Epithelial cell of proximal tubule (primary cell): ENCODE data around the gene IFT20. TPM values are rescaled to one million over a fixed set of nuclear protein-coding genes. Genes with fewer than 3 reads are reported as not detected.

ENCODE experiments used
- DNase-seq: peaks from one replicate; pipeline ENCODE4 v3.0.0-alpha.2; 2011; ENCODE audit warnings: low read depth
- H3K4me3 ChIP-seq: 2 replicates; pipeline ENCODE4 v1.5.1; 2011; ENCODE audit warnings: low read depth, mild to moderate bottlenecking, low read length
- total RNA-seq: library from RNA; depleted of rRNA; stranded (reverse); fragments of >200 nt; gene quantifications from 2 replicates; pipeline ENCODE4 v1.2.3, GENCODE V29; 2015
- TF ChIP-seq, protein P1 (sequence below): conservative IDR thresholded peaks from 2 replicates; pipeline ENCODE4 v1.5.1; 2012; ENCODE audit warnings: low read depth, mild to moderate bottlenecking, low read length

IFT20 gene, protein sequence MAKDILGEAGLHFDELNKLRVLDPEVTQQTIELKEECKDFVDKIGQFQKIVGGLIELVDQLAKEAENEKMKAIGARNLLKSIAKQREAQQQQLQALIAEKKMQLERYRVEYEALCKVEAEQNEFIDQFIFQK
- total RNA-seq, result 30.2 and 32.9 TPM in 2 replicates

DNA sequence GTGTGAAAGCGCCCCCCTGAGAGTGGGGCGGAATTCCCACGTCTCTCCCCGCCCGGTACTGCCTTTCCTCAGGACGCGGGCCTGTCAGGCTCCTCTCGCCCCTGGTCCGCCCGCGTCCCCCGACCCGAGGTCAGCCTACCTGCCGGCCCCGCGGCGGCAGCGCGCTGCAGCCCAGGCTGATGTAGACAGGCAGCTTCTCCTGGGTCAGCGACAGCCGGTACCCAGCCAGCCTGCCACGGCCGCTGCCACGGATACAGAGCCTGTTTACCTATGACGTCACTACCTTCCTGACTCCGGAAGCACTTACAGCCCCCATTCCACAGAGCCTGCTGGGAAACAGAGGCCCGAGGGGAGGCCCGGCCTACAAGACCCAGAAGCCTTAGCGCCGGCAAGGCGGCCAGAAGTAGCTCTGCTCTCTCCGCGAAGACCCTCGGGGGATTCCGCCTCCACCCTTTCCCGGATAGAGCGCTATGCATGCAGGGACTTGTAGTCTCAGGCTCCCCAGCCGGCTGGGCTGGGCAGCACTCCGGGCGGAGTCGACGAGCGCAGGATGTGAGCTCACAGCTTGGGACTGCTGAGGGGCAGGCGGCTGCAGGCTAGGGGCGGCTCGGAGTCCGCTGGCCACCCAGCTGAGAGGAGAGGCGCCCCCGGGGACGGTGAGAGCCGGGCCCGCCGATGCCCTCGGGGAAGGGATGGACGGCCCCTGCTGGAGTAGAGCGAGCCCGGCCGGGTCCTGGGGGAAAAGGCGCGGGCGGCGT, at the start of gene IFT20, which contains the start of gene TNFAIP1:
Gene IFT20 (minus strand): TSS at position 272 of the 758 bp plus-strand sequence. CDS start 3,487 bp downstream, outside the sequence.
Gene TNFAIP1 (plus strand): TSS at position 561 of the 758 bp plus-strand sequence. CDS start 3,761 bp downstream, outside the sequence.
- DNase-seq, result peak; percentile 96
- TF ChIP-seq, protein P1, sequence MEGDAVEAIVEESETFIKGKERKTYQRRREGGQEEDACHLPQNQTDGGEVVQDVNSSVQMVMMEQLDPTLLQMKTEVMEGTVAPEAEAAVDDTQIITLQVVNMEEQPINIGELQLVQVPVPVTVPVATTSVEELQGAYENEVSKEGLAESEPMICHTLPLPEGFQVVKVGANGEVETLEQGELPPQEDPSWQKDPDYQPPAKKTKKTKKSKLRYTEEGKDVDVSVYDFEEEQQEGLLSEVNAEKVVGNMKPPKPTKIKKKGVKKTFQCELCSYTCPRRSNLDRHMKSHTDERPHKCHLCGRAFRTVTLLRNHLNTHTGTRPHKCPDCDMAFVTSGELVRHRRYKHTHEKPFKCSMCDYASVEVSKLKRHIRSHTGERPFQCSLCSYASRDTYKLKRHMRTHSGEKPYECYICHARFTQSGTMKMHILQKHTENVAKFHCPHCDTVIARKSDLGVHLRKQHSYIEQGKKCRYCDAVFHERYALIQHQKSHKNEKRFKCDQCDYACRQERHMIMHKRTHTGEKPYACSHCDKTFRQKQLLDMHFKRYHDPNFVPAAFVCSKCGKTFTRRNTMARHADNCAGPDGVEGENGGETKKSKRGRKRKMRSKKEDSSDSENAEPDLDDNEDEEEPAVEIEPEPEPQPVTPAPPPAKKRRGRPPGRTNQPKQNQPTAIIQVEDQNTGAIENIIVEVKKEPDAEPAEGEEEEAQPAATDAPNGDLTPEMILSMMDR, result no peak
- H3K4me3 ChIP-seq, result peak within 1 kb of the TSS; percentile 73

DNA sequence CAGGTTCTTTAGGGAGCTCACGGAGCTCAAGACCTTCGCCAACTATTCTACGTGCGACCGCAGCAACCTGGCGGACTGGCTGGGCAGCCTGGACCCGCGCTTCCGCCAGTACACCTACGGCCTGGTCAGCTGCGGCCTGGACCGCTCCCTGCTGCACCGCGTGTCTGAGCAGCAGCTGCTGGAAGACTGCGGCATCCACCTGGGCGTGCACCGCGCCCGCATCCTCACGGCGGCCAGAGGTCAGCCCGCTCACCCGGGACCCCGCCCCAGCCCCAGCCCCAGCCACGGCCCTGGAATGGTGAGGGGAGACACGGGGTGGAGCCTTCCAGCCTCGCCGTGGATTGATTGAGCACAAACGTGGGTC, 49.7 kb upstream of the IFT20 start:
- no peak for DNase-seq
- TF ChIP-seq, protein P1, result no peak
- H3K4me3 ChIP-seq, result peak overlapping the region; percentile 80

DNA sequence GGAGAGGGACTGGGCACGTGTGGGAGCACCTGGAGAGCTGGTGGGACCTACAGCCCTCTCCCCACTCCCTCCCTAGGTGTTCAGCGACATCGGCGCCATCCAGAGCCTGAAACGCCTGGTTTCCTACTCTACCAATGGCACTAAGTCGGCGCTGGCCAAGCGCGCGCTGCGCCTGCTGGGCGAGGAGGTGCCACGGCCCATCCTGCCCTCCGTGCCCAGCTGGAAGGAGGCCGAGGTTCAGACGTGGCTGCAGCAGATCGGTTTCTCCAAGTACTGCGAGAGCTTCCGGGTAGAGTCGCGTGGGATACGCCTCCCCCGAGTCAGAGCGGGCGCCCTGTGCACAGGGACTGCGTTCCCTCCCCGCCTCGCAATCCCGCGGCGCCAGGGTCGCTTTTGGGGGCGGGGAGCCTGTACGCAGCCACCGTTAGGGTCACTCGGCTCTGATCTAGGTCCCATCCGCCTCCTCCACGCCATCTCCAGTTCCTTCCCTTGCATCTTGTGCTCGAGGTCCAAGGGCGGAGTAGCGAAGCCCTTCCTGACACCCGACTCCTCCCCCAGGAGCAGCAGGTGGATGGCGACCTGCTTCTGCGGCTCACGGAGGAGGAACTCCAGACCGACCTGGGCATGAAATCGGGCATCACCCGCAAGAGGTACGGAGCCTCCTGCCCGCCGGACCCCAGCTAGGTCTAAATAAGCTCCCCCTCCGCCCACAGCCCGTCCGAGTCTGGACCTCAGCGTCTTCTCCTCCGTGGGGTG, 49.2 kb upstream of the IFT20 start:
- H3K4me3 ChIP-seq, result peak overlapping the region; percentile 80
- TF ChIP-seq, protein P1, result no peak
- DNase-seq, result no peak

DNA sequence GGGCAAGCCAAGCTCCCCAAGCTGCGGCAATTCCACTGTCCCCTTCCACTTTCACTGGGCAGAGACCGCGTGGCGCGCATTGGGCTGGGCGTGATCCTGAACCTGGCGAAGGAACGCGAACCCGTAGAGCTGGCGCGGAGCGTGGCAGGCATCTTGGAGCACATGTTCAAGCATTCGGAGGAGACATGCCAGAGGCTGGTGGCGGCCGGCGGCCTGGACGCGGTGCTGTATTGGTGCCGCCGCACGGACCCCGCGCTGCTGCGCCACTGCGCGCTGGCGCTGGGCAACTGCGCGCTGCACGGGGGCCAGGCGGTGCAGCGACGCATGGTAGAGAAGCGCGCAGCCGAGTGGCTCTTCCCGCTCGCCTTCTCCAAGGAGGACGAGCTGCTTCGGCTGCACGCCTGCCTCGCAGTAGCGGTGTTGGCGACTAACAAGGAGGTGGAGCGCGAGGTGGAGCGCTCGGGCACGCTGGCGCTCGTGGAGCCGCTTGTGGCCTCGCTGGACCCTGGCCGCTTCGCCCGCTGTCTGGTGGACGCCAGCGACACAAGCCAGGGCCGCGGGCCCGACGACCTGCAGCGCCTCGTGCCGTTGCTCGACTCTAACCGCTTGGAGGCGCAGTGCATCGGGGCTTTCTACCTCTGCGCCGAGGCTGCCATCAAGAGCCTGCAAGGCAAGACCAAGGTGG, 46.0 kb upstream of the IFT20 start:
- TF ChIP-seq, protein P1, result peak; percentile 59
- DNase-seq, result no peak
- peak overlapping the region; percentile 27 for H3K4me3 ChIP-seq

DNA sequence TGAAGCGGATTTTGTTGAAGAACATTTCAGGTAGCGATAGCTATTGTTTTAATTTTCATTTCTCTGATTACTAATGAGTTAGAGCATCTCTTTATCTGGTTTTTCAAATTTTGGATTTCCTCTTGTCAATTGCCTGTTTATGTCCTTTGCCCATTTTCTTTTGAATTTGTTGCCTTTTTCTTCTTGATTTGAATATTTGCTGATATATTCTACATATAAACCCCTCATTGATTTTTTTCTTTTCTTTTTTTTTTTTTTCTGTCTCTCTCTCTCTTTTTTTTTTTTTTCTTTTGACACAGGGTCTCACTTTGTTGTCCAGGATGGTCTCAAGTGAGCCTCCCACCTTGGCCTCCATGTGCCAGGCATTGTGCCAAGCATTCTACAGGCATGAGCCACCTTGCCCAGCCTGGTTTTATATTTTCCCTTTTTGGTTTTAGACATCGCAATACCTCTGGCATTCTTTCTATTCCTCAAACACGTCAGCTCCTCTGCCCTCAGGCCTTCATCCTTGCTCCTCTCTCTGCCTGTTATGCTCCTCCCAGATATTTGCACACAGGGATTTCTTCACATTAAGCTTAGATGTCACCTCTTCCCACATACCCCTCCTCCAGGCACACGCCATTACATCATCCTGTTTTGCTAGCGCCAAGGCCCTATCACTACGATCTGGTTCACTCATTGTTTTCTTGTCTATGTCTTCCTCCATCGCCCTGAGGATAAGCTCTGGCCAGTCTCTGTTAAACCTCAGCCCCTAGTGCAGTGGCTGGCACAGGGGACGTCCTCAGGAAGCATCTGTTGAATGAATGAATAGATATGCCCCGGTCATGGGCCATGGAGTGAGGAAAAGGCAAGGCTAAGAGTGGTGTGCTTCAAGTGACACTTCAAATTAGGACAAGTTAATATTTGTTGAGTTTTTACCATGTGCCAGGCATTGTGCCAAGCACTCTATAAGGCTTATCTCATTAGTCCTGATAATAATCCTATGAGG, 44.8 kb upstream of the IFT20 start:
- no peak for DNase-seq
- TF ChIP-seq, protein P1, result no peak
- H3K4me3 ChIP-seq, result no peak overlapping the region

DNA sequence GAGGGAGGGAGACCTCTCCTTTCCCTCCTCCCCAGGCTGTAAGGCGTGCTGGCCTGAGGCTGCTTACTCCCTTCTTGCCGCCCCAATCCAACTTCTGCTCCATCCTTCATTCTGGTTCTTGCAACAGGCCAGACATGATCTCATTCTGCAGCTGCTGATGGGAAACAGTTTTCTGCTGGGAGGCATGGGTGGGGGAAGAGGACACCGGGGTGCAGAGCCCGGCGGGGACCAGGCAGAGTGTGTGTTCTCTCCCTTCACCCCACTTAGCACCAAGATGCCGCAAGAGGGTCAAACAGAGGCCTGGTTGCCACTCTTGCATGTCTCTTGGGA, 37.6 kb upstream of the IFT20 start:
- TF ChIP-seq, protein P1, result no peak
- no peak overlapping the region for H3K4me3 ChIP-seq
- DNase-seq, result no peak
